SK-N-SH treated with all-trans-retinoic acid at 6 μM for 48 hours (cell line): ENCODE measurements around the gene CRCP.

Source experiments
- ATAC-seq: fragments of 200-7000 bp; cut with Tn5 transposase; 3 replicates; pipeline ENCODE4 v1.9.1; 2020; ENCODE audit warnings: mild to moderate bottlenecking, moderate library complexity
- ARNTL ChIP-seq: fragments of 450-650 bp; formaldehyde crosslinking; IDR thresholded peaks from 2 replicates; pipeline ENCODE4 v1.5.0; 2020; ENCODE audit warnings: low read depth, mild to moderate bottlenecking, moderate library complexity, borderline replicate concordance
- CREB5 ChIP-seq: fragments of 250-450 bp; sonication (Bioruptor Pico); IDR thresholded peaks from 2 replicates; pipeline ENCODE4 v1.5.1; 2020; ENCODE audit warnings: low read depth, mild to moderate bottlenecking, moderate library complexity
- CSDC2 ChIP-seq: fragments of 250-450 bp; sonication (Bioruptor Pico); IDR thresholded peaks from 2 replicates; pipeline ENCODE4 v1.5.0; 2020; ENCODE audit warnings: mild to moderate bottlenecking, moderate library complexity
- ESRRG ChIP-seq: fragments of 250-450 bp; sonication (Bioruptor Pico); IDR thresholded peaks from 2 replicates; pipeline ENCODE4 v1.6.1; 2021; ENCODE audit warnings: mild to moderate bottlenecking
- GLIS3 ChIP-seq: fragments of 250-450 bp; sonication (Bioruptor Pico); IDR thresholded peaks from 2 replicates; pipeline ENCODE4 v1.5.0; 2020; ENCODE audit warnings: mild to moderate bottlenecking, moderate library complexity
- ISL1 ChIP-seq: fragments of 250-450 bp; sonication (Bioruptor Pico); IDR thresholded peaks from 2 replicates; pipeline ENCODE4 v2.1.2; 2022; ENCODE audit warnings: mild to moderate bottlenecking, moderate library complexity
- OSR1 ChIP-seq: fragments of 250-450 bp; sonication (Bioruptor Pico); IDR thresholded peaks from 2 replicates; pipeline ENCODE4 v1.8.0; 2022; ENCODE audit warnings: moderate library complexity, mild to moderate bottlenecking, inconsistent platforms
- PATZ1 ChIP-seq: fragments of 250-450 bp; sonication (Bioruptor Pico); IDR thresholded peaks from 2 replicates; pipeline ENCODE4 v1.8.0; 2020; ENCODE audit warnings: mild to moderate bottlenecking, moderate library complexity, borderline replicate concordance
- RARB ChIP-seq: fragments of 250-450 bp; sonication (Bioruptor Pico); IDR thresholded peaks from 2 replicates; pipeline ENCODE4 v1.8.0; 2021; ENCODE audit warnings: mild to moderate bottlenecking, moderate library complexity
- SNAI2 ChIP-seq: fragments of 250-450 bp; sonication (Bioruptor Pico); IDR thresholded peaks from 2 replicates; pipeline ENCODE4 v1.5.0; 2020; ENCODE audit warnings: mild to moderate bottlenecking, moderate library complexity
- TCF4 ChIP-seq: fragments of 250-450 bp; sonication (Bioruptor Pico); IDR thresholded peaks from 2 replicates; pipeline ENCODE4 v1.8.0; 2021; ENCODE audit warnings: mild to moderate bottlenecking, moderate library complexity, borderline replicate concordance
- ZC3H10 ChIP-seq: fragments of 250-450 bp; sonication (Bioruptor Pico); IDR thresholded peaks from 2 replicates; pipeline ENCODE4 v1.5.1; 2021; ENCODE audit warnings: mild to moderate bottlenecking, moderate library complexity
- ZFP3 ChIP-seq: fragments of 250-450 bp; sonication (Bioruptor Pico); IDR thresholded peaks from 2 replicates; pipeline ENCODE4 v1.5.0; 2020; ENCODE audit warnings: mild to moderate bottlenecking, moderate library complexity
- ZNF70 ChIP-seq: fragments of 450-650 bp; formaldehyde crosslinking; IDR thresholded peaks from 2 replicates; pipeline ENCODE4 v1.5.0; 2020; ENCODE audit warnings: mild to moderate bottlenecking, moderate library complexity
- TF ChIP-seq, protein P1 (sequence below): fragments of 250-450 bp; sonication (Bioruptor Pico); IDR thresholded peaks from 2 replicates; pipeline ENCODE4 v1.5.0; 2020; ENCODE audit warnings: mild to moderate bottlenecking, moderate library complexity
- TF ChIP-seq, protein P2 (sequence below): fragments of 250-450 bp; sonication (Bioruptor Pico); IDR thresholded peaks from 2 replicates; pipeline ENCODE4 v1.8.0; 2021; ENCODE audit warnings: low read depth, mild to moderate bottlenecking, moderate library complexity, borderline replicate concordance
- TF ChIP-seq, protein P3 (sequence below): fragments of 250-450 bp; sonication (Bioruptor Pico); IDR thresholded peaks from 2 replicates; pipeline ENCODE4 v1.5.1; 2021; ENCODE audit warnings: mild to moderate bottlenecking, moderate library complexity

CRCP gene

DNA sequence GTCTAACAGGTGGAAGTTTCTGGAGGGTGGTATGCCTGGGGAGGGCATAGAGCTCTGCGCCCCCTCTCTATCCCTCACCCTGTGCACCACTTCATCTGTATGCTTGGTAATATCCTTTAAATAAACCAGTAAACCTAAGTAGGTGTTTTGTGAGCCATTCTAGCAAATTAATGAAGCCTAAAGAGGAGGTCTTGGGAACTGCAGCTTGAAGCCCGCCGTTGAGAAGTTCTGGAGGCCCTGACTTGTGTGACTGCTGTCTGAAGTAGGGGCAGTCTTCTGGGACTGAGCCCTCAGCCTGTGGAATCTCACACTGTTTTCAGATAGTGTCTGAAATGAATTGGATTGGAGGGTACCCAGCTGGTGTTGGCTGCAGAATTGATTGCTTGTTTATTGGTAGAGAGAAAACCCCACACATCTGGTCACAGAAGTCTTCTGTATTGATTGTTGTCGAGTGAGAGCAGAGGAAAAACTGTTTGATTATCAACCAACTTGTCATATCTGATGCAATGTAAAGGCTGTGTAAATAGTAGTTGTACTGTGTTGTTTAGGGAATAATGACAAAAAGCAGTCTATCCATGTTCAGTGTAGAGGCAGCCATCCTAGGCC, 4.7 kb downstream of the CRCP start:
- no peak for ATAC-seq
- TF ChIP-seq ISL1 (CRISPR knock-in tag) (no peak), CSDC2 (CRISPR knock-in tag) (0 out of 2 replicates have a peak, but pooled peaks have one; percentile 11)

- ATAC-seq: no peak
- no peak for TF ChIP-seq OSR1 (CRISPR knock-in tag)
- TF ChIP-seq ARNTL (CRISPR knock-in tag): no peak
- TF ChIP-seq, protein P1, sequence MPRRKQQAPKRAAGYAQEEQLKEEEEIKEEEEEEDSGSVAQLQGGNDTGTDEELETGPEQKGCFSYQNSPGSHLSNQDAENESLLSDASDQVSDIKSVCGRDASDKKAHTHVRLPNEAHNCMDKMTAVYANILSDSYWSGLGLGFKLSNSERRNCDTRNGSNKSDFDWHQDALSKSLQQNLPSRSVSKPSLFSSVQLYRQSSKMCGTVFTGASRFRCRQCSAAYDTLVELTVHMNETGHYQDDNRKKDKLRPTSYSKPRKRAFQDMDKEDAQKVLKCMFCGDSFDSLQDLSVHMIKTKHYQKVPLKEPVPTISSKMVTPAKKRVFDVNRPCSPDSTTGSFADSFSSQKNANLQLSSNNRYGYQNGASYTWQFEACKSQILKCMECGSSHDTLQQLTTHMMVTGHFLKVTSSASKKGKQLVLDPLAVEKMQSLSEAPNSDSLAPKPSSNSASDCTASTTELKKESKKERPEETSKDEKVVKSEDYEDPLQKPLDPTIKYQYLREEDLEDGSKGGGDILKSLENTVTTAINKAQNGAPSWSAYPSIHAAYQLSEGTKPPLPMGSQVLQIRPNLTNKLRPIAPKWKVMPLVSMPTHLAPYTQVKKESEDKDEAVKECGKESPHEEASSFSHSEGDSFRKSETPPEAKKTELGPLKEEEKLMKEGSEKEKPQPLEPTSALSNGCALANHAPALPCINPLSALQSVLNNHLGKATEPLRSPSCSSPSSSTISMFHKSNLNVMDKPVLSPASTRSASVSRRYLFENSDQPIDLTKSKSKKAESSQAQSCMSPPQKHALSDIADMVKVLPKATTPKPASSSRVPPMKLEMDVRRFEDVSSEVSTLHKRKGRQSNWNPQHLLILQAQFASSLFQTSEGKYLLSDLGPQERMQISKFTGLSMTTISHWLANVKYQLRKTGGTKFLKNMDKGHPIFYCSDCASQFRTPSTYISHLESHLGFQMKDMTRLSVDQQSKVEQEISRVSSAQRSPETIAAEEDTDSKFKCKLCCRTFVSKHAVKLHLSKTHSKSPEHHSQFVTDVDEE (CRISPR knock-in tag): no peak
- TF ChIP-seq PATZ1 (CRISPR knock-in tag): no peak
- no peak for TF ChIP-seq RARB
- no peak for TF ChIP-seq ZFP3
- TF ChIP-seq GLIS3: no peak
- TF ChIP-seq, protein P2, sequence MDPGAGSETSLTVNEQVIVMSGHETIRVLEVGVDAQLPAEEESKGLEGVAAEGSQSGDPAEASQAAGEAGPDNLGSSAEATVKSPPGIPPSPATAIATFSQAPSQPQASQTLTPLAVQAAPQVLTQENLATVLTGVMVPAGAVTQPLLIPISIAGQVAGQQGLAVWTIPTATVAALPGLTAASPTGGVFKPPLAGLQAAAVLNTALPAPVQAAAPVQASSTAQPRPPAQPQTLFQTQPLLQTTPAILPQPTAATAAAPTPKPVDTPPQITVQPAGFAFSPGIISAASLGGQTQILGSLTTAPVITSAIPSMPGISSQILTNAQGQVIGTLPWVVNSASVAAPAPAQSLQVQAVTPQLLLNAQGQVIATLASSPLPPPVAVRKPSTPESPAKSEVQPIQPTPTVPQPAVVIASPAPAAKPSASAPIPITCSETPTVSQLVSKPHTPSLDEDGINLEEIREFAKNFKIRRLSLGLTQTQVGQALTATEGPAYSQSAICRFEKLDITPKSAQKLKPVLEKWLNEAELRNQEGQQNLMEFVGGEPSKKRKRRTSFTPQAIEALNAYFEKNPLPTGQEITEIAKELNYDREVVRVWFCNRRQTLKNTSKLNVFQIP (CRISPR knock-in tag): no peak
- TF ChIP-seq, all 23 proteins: peak for 0
These were observed 8.5 kb downstream of the CRCP start for GRCh38 chr7:66123175-66123528.

GRCh38 chr7:66124569-66124861, 9.9 kb downstream of the CRCP start:
- 0 out of 2 replicates have a peak, but pooled peaks have one; percentile 20 for TF ChIP-seq ESRRG (CRISPR knock-in tag)
- ATAC-seq: peak; percentile 24; the same call in 2 of the 3 replicates

GRCh38 chr7:66125052-66125694, 10.5 kb downstream of the CRCP start:
- TF ChIP-seq, protein P3, sequence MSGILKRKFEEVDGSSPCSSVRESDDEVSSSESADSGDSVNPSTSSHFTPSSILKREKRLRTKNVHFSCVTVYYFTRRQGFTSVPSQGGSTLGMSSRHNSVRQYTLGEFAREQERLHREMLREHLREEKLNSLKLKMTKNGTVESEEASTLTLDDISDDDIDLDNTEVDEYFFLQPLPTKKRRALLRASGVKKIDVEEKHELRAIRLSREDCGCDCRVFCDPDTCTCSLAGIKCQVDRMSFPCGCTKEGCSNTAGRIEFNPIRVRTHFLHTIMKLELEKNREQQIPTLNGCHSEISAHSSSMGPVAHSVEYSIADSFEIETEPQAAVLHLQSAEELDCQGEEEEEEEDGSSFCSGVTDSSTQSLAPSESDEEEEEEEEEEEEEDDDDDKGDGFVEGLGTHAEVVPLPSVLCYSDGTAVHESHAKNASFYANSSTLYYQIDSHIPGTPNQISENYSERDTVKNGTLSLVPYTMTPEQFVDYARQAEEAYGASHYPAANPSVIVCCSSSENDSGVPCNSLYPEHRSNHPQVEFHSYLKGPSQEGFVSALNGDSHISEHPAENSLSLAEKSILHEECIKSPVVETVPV (CRISPR knock-in tag): peak; percentile 90
- peak; percentile 97 for TF ChIP-seq SNAI2
- no peak for TF ChIP-seq ARNTL (CRISPR knock-in tag)
- TF ChIP-seq TCF4: peak; percentile 94
- TF ChIP-seq, protein P2 (CRISPR knock-in tag): peak; percentile 84; the same call in 1 of the 2 replicates
- peak; percentile 63; the same call in 1 of the 2 replicates for TF ChIP-seq CSDC2 (CRISPR knock-in tag)
- TF ChIP-seq ISL1 (CRISPR knock-in tag): peak; percentile 94
- TF ChIP-seq GLIS3: peak; percentile 56; the same call in 1 of the 2 replicates
- TF ChIP-seq ESRRG (CRISPR knock-in tag): peak; percentile 67; the same call in 1 of the 2 replicates
- TF ChIP-seq ZC3H10 (CRISPR knock-in tag): peak; percentile 96
- TF ChIP-seq OSR1 (CRISPR knock-in tag): no peak
- peak; percentile 92 for TF ChIP-seq CREB5 (CRISPR knock-in tag)
- TF ChIP-seq, protein P1 (CRISPR knock-in tag): peak; percentile 96
- no peak; the same call in 1 of the 2 replicates for TF ChIP-seq RARB
- TF ChIP-seq ZNF70: no peak; the same call in 1 of the 2 replicates
- peak; percentile 96 for TF ChIP-seq PATZ1 (CRISPR knock-in tag)
- peak; percentile 80 for ATAC-seq
